Activated CD8-positive, alpha-beta T cell treated with anti-CD3 and anti-CD28 coated beads for 36 hours (primary cell): Measurements from ENCODE around the gene RFNG. TPM values are rescaled to one million over a fixed set of nuclear protein-coding genes. Genes with fewer than 3 reads are reported as not detected.

Experiments used
- ATAC-seq: fragments of 200-7000 bp; cut with Tn5 transposase; one replicate; pipeline ENCODE4 v1.10.0; 2021; ENCODE audit warnings: mild to moderate bottlenecking, moderate library complexity
- CTCF ChIA-PET: fragments of 350-600 bp; sonication (Branson Sonifier 250); formaldehyde crosslinking; loops from one replicate; lab custom pipeline; 2021; ENCODE audit warnings: antibody characterized with exemption; lab: Charles Lee
- POLR2A ChIA-PET: fragments of 350-600 bp; sonication (Branson Sonifier 250); formaldehyde crosslinking; loops from one replicate; lab custom pipeline; 2021; ENCODE audit warnings: antibody characterized with exemption; lab: Charles Lee
- DNase-seq: peaks from one replicate; pipeline ENCODE4 v3.0.0-alpha.2; 2020
- H3K27ac Mint-ChIP-seq: one replicate; pipeline ENCODE4 v1.8.0; 2021; ENCODE audit warnings: mild to moderate bottlenecking, mixed read lengths
- H3K27me3 Mint-ChIP-seq: one replicate; pipeline ENCODE4 v1.8.0; 2021; ENCODE audit warnings: mixed read lengths
- H3K36me3 Mint-ChIP-seq: one replicate; pipeline ENCODE4 v1.8.0; 2021; ENCODE audit warnings: low read depth, mixed read lengths
- H3K4me1 Mint-ChIP-seq: one replicate; pipeline ENCODE4 v1.8.0; 2021; ENCODE audit warnings: low read depth, mixed read lengths
- H3K4me3 Mint-ChIP-seq: one replicate; pipeline ENCODE4 v1.8.0; 2021; ENCODE audit warnings: mild to moderate bottlenecking, moderate library complexity, mixed read lengths
- H3K9me3 Mint-ChIP-seq: one replicate; pipeline ENCODE4 v1.8.0; 2021; ENCODE audit warnings: mixed read lengths
- intact Hi-C: fragments of 100-400 bp; cut with micrococcal nuclease; formaldehyde crosslinking; loops from one replicate; pipeline ENCODE4 v1.10.0; 2022
- total RNA-seq, 2 experiments: library from RNA; stranded (reverse); gene quantifications; one replicate each; pipeline ENCODE4 v1.2.3, GENCODE V29; 2021
- TF ChIP-seq, protein P1 (sequence below): fragments of 200-600 bp; IDR thresholded peaks from one replicate; pipeline ENCODE4 v1.8.0; 2022; ENCODE audit warnings: antibody characterized with exemption, mild to moderate bottlenecking

Gene RFNG
- total RNA-seq, 2 experiments from 2014 or later, result 14.2 to 15.3 TPM

DNA sequence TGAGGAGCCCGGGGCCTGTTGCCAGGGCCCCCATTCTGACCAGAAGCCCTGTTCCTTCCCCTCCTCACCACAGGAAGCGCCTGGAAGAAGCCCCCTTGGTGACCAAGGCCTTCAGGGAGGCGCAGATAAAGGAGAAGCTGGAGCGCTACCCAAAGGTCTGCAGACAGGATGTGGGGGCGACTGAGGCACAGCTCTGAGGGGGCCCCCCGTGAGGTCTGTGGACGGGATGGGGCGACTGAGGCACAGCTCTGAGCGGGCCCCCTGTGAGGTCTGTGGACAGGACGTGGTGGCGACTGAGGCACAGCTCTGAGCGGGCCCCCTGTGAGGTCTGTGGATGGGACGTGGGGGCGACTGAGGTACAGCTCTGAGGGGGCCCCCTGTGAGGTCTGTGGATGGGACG lies 42.2 kb downstream of the RFNG start:
- CTCF ChIA-PET, result interaction anchor here (1.0 to 1.6 kb wide), 3 partner anchors 10 to 50 kb away, joined by 3 to 7 read pairs (median 4); no protein-coding TSS in a partner anchor
- H3K36me3 Mint-ChIP-seq, result no peaks in the 10 kb centered on the region
- ATAC-seq (peak; percentile 74), DNase-seq (peak; percentile 67)
- no peak overlapping the region for H3K4me3 Mint-ChIP-seq
- no peaks in the 10 kb centered on the region for H3K27me3 Mint-ChIP-seq
- H3K4me1 Mint-ChIP-seq, result peaks cover 6% of the 10 kb centered on the region
- POLR2A ChIA-PET, result no interaction called here
- no peaks in the 10 kb centered on the region for H3K9me3 Mint-ChIP-seq
- intact Hi-C loops, result no loop called here
- TF ChIP-seq, protein P1, sequence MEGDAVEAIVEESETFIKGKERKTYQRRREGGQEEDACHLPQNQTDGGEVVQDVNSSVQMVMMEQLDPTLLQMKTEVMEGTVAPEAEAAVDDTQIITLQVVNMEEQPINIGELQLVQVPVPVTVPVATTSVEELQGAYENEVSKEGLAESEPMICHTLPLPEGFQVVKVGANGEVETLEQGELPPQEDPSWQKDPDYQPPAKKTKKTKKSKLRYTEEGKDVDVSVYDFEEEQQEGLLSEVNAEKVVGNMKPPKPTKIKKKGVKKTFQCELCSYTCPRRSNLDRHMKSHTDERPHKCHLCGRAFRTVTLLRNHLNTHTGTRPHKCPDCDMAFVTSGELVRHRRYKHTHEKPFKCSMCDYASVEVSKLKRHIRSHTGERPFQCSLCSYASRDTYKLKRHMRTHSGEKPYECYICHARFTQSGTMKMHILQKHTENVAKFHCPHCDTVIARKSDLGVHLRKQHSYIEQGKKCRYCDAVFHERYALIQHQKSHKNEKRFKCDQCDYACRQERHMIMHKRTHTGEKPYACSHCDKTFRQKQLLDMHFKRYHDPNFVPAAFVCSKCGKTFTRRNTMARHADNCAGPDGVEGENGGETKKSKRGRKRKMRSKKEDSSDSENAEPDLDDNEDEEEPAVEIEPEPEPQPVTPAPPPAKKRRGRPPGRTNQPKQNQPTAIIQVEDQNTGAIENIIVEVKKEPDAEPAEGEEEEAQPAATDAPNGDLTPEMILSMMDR, result no peak
- peak overlapping the region; percentile 30 for H3K27ac Mint-ChIP-seq

DNA sequence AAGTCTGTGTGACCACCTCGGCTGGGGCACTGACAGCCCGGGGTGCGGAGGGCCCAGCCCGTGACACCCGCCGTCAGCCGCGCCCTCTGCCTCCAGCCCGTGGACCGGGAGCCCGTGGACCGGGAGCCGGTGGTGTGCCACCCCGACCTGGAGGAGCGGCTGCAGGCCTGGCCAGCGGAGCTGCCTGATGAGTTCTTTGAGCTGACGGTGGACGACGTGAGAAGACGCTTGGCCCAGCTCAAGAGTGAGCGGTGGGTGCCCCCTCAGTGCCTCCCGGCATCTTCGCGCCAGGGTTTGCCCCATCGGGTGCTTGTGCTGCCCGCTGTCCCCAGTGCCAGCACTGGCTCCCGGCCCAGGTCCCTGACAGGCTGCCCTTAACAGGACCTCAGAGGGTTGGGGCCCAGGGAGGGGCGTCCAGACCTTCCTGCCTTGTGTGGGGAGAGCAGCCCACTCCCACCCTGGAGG lies 42.6 kb downstream of the RFNG start:
- Mint-ChIP-seq H3K9me3 (no peaks in the 10 kb centered on the region), H3K27ac (no peak overlapping the region), H3K4me1 (peaks cover 6% of the 10 kb centered on the region), H3K36me3 (no peaks in the 10 kb centered on the region), H3K4me3 (no peak overlapping the region), H3K27me3 (no peaks in the 10 kb centered on the region)
- TF ChIP-seq, protein P1, result no peak
- ChIA-PET POLR2A (no interaction called here), CTCF (interaction anchor here (1.6 kb wide), 1 partner anchor 11 kb away, joined by 7 read pairs; no protein-coding TSS in a partner anchor)
- peak; percentile 10 for ATAC-seq
- intact Hi-C loops, result no loop called here
- no peak for DNase-seq

GRCh38 chr17:82008258-82008940 lies 43.2 kb downstream of the RFNG start:
- TF ChIP-seq, protein P1, result no peak
- no peaks in the 10 kb centered on the region for H3K9me3 Mint-ChIP-seq
- POLR2A ChIA-PET, result no interaction called here
- peaks cover 6% of the 10 kb centered on the region for H3K4me1 Mint-ChIP-seq
- CTCF ChIA-PET, result no interaction called here
- intact Hi-C loops, result no loop called here
- no peak overlapping the region for H3K4me3 Mint-ChIP-seq
- DNase-seq (no peak), ATAC-seq (no peak)
- no peaks in the 10 kb centered on the region for H3K27me3 Mint-ChIP-seq
- no peaks in the 10 kb centered on the region for H3K36me3 Mint-ChIP-seq
- H3K27ac Mint-ChIP-seq, result no peak overlapping the region

DNA sequence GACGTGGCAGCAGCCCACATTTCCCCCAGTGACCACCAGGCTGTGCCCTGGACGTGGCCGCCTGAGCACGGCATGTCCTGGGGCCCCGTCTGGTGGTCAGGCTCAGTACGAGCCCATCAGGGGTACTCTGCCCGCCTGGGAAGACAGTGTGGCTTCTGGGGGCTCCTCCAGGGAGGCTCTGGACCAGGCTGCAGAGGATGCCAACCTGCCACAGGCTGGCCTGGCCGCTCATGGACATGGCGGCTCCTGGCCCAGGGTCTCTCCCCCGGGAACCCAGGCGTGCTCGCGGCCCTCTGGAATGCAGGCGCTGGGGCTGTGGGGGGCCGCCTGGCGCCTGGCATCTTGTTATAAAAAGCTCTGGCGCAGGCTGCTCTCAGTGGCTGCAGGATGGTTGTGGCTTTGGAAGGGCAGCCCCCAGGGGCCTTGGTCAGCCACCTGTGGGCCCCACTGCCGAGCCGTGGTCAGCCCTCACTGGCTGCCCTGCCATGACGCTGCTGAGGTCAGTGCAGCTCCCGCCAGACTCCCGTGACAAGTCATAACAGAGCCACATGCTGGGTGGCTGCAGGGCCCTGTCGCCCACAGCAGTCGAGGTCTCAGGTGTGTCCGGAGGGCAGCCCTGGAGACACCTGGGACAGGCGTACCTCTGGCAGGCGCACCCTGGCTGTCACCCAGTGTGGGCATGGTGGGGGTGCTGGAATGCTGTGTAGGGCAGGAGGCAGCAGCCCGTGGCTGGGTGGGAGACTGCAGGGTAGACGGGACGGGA lies 43.9 kb downstream of the RFNG start:
- peaks cover 6% of the 10 kb centered on the region for H3K4me1 Mint-ChIP-seq
- H3K4me3 Mint-ChIP-seq, result no peak overlapping the region
- CTCF ChIA-PET, result no interaction called here
- no peaks in the 10 kb centered on the region for H3K27me3 Mint-ChIP-seq
- intact Hi-C loops, result no loop called here
- H3K36me3 Mint-ChIP-seq, result no peaks in the 10 kb centered on the region
- TF ChIP-seq, protein P1, result no peak
- POLR2A ChIA-PET, result no interaction called here
- ATAC-seq, result no peak
- H3K9me3 Mint-ChIP-seq, result no peaks in the 10 kb centered on the region
- H3K27ac Mint-ChIP-seq, result no peak overlapping the region
- no peak for DNase-seq

DNA sequence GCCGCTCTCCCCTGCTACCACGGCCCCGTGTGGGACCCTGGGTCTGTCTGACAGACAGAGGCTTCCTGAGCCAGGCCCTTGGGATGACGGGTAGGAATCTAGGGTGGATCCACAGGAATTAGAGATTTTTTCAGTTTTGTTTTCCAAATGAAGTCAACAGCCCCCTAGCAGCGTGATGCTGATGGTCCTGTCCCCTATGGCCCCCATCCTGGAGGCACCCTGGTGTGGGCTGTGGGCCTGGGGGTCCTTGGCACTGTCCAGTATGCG lies 44.5 kb downstream of the RFNG start:
- CTCF ChIA-PET, result no interaction called here
- H3K4me3 Mint-ChIP-seq, result no peak overlapping the region

More for the DNA sequence above, 44.5 kb downstream of the RFNG start:
- intact Hi-C loops, result no loop called here
- Mint-ChIP-seq H3K4me1 (peaks cover 6% of the 10 kb centered on the region), H3K27ac (no peak overlapping the region), H3K9me3 (no peaks in the 10 kb centered on the region), H3K27me3 (no peaks in the 10 kb centered on the region), H3K36me3 (no peaks in the 10 kb centered on the region)
- POLR2A ChIA-PET, result no interaction called here
- TF ChIP-seq, protein P1, result no peak
- ATAC-seq (no peak), DNase-seq (no peak)
